Esophagus squamous epithelium (tissue), 4 donors: Measurements from ENCODE around the gene TREX2.

ENCODE experiments used
- POLR2A ChIP-seq, 4 donors: fragments of 450-650 bp; IDR thresholded peaks; one replicate each; pipeline ENCODE4 v1.6.1; 2017; ENCODE audit warnings: antibody characterized with exemption in 4 of 4, mild to moderate bottlenecking in 4 of 4, moderate library complexity in 3 of 4
- TF ChIP-seq, protein P1 (sequence below), 6 experiments: fragments of 450-650 bp in 4 of 6; fragments of 200-600 bp in 2 of 6; sonication (generic) in 2 of 6; IDR thresholded peaks; one replicate each; pipeline ENCODE4 v1.5.1; 2016 to 2019; ENCODE audit warnings: antibody characterized with exemption in 6 of 6, mild to moderate bottlenecking in 4 of 6, moderate library complexity in 4 of 6

DNA sequence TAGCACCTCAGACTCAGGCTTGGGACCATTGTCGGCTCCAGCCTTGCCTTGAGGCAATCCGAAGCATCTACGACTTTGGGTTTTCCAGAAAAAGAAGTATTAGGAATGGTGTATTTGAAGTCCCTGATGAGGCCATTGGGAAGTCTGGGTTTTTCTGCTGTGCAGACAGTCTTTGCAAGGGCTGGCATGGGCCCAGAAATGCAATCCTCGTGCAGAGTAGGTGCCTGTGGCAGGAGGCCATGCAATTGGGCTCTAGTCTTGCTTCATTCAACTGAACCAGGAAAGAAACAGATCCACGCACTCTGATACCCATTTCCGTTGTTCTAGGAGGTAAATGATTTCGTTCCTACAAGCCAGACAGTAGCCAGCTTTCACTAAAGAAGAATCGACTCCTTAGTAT is 22.2 kb downstream of the TREX2 start:
- TF ChIP-seq, protein P1, sequence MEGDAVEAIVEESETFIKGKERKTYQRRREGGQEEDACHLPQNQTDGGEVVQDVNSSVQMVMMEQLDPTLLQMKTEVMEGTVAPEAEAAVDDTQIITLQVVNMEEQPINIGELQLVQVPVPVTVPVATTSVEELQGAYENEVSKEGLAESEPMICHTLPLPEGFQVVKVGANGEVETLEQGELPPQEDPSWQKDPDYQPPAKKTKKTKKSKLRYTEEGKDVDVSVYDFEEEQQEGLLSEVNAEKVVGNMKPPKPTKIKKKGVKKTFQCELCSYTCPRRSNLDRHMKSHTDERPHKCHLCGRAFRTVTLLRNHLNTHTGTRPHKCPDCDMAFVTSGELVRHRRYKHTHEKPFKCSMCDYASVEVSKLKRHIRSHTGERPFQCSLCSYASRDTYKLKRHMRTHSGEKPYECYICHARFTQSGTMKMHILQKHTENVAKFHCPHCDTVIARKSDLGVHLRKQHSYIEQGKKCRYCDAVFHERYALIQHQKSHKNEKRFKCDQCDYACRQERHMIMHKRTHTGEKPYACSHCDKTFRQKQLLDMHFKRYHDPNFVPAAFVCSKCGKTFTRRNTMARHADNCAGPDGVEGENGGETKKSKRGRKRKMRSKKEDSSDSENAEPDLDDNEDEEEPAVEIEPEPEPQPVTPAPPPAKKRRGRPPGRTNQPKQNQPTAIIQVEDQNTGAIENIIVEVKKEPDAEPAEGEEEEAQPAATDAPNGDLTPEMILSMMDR (IDR thresholded peaks at IDR 0.05) = no peak
- TF ChIP-seq POLR2A (IDR thresholded peaks at IDR 0.05) = no peak
